Measurements from ENCODE around the gene PHEX. TPM values are rescaled to one million over a fixed set of nuclear protein-coding genes. Genes with fewer than 3 reads are reported as not detected.

The PHEX gene
- total RNA-seq, 1 donor from 2014 or later, result under 0.01 TPM

GRCh38 chrX:22105231-22105630 lies 73.1 kb downstream of the PHEX start:
- DNase-seq (ENCODE audit: low read depth in 2 of 2), result no peak

DNA sequence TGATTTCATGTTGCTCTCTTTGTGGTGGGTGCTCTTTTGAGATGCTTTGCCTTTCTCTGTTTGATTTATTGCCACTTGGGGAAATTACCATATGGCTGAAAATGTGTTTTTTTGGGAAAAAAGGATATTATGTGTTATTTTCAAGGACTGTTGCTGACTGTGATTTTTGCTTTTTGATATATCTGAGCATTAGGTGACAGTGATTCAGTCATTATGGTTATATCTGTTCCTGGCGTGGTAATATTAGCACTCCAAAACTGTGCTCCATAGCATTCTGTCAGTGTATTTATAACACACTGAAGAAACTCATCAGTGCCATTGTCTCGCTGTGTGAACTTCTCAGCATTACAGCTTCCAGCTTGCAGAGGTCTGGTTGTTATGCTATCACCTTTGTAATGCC lies 73.8 kb downstream of the PHEX start:
- DNase-seq (ENCODE audit: low read depth in 2 of 2), result no peak

DNA sequence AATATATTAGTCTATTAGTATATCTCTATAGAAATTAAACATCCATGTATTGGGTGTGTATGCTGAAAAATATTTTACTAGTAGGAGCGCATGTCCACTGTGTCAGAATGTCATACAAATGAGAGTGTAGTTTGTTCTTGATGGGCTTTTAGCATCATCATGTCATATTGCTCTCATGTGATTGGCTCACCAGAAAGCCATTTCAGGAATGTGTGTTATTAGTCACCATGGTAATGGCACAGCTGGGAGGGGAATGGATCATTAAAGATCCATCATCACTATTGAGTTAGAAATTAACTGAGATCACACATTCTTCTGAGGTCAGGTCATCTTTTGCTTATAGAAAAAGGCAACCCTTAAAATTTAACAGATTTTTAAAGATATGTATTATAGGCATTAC lies 77.3 kb downstream of the PHEX start:
- peak in 1 of 2 donors; percentile 43 for DNase-seq (ENCODE audit: low read depth in 2 of 2)

- DNase-seq (ENCODE audit: low read depth in 2 of 2), result no peak
Measured at GRCh38 chrX:22110729-22111494, 78.8 kb downstream of the PHEX start.

DNA sequence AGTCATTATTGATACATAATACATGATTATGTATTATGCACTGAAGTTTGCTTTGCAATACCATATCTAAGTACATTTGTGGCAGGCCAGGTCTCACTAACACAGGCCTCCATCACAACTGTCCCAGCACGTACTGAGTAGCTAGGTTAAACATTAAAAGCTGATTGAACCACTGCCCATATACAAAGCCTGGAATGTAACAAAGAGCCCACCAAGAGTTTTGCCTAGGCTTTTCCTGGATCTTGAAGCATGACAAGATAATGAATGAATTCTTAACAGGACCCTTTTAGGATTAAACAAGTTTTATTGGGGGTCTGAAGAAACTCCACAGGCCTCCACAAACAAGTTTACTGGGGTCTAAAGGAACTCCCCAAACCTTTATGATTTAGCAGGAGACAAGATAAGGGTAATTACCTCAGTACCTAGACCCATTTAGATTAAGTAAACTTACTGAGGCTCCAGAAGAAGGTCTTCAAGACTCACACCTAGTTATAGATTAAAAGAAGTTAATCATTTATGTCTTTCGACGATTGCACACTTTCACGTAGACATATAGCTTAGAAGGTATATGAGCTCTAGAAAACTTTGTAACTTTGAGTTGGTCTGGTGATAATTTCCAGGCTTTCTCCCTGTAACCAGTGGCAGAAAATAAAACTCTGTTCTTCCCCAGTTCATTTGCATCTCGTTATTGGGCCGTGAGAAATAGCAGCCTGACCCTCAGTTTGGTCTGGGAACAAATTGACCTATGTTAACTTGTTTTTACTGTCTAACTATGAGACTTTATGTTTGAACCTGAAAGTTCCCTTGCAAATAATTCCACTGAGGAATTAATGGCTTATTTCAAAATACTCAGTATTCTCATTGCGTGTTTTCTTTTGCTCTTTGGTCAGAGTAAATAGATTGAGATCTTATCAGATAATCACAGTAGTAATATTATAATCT lies 84.8 kb downstream of the PHEX start:
- DNase-seq (ENCODE audit: low read depth in 2 of 2), result no peak

- no peak for DNase-seq (ENCODE audit: low read depth in 2 of 2)
Measured at GRCh38 chrX:22117633-22118032, 85.5 kb downstream of the PHEX start.

GRCh38 chrX:22118161-22118830 lies 86.2 kb downstream of the PHEX start:
- no peak for DNase-seq (ENCODE audit: low read depth in 2 of 2)

- DNase-seq (ENCODE audit: low read depth in 2 of 2), result no peak
Measured at GRCh38 chrX:22121161-22121560, 89.0 kb downstream of the PHEX start.

GRCh38 chrX:22122510-22122909 lies 90.4 kb downstream of the PHEX start:
- DNase-seq (ENCODE audit: low read depth in 2 of 2), result peak; percentile 24 to 51

- DNase-seq (ENCODE audit: low read depth in 2 of 2), result no peak
Measured at GRCh38 chrX:22124098-22124497, 92.0 kb downstream of the PHEX start.

- no peak for DNase-seq (ENCODE audit: low read depth in 2 of 2)
Measured at GRCh38 chrX:22125481-22125880, 93.4 kb downstream of the PHEX start.

GRCh38 chrX:22126327-22126726 lies 94.2 kb downstream of the PHEX start:
- DNase-seq (ENCODE audit: low read depth in 2 of 2), result no peak

- peak in 1 of 2 donors; percentile 22 for DNase-seq (ENCODE audit: low read depth in 2 of 2)
Measured at GRCh38 chrX:22128961-22129360, 96.8 kb downstream of the PHEX start.

GRCh38 chrX:22134681-22135080 lies 102.6 kb downstream of the PHEX start:
- DNase-seq (ENCODE audit: low read depth in 2 of 2), result peak; percentile 55 to 86

GRCh38 chrX:22135171-22135711 lies 103.1 kb downstream of the PHEX start:
- DNase-seq (ENCODE audit: low read depth in 2 of 2), result peak; percentile 22 to 40

- peak; percentile 71 to 79 for DNase-seq (ENCODE audit: low read depth in 2 of 2)
Measured at GRCh38 chrX:22135994-22136684, 104.0 kb downstream of the PHEX start.

DNA sequence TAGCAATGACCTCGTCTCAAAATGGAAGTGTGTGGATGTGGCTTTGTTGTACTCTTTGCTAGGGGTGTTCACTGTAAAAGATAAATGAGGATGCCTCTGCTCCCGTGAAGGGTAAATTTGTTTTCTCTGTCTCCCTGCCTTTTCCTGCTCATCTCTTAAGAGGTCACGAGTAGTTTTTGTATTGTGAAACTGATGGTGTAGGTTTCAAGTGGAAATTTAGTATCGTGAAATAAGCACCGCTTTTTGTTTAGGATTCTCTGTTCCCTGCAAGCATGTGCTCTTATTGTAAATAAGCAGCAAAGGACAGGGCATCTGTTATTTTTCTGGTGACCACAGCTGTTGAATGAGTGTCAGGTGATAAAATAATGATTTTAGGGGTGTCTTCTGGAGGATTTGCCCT lies 104.6 kb downstream of the PHEX start:
- no peak for DNase-seq (ENCODE audit: low read depth in 2 of 2)

- DNase-seq (ENCODE audit: low read depth in 2 of 2), result no peak
Measured at GRCh38 chrX:22139822-22140221, 107.7 kb downstream of the PHEX start.

DNA sequence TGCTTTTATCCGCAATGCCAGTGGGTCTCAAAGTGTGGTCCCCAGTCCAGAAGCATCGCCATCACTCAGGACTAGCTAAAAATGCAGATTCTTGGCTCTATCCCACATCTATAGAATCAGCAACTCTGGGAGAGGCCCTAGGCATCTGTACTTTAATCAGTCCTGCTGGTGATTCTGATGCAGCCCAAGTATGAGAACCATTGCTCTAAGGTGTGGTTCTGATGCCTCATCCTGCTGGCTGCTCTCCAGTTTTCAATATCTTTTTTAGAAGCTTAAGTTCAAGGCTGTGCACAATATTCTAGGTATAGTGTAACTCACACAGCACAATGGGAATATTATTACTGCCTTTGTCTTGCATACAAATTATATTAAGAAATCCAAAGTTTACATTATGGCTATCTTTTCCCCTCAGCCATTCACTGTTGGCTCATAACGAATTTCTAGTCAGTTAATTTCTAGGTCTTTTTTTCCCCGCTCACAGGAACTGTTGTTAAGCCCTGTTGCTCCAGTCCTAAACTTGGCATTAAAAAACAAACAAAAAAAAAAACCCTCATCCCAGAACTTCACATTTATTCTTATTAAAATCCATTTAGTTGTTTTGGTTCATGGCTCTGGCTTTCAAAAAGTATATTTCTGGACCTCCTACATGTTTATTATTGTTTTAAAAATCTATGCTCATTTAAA lies 109.1 kb downstream of the PHEX start:
- no peak for DNase-seq (ENCODE audit: low read depth in 2 of 2)

DNA sequence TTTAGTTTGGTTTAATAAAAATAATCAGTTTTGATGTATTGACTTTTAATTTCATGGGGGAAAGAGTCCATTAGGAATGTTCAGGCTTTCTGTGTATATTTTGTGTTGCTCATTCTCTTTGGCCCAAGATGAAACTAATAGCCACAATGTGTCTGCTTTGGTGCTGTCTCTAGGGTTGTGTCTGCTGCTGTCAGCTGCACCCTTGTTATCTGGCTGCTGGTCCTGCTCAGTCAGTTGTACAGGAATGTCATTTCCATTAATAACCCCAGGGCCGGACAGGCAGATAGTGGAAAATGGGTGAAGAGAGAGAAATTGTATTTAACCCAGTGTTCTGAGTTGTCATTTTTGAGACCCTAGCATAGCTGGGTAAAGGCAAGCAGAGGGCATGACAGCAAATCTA lies 115.1 kb downstream of the PHEX start:
- no peak for DNase-seq (ENCODE audit: low read depth in 2 of 2)

GRCh38 chrX:22147942-22148341 lies 115.8 kb downstream of the PHEX start:
- no peak for DNase-seq (ENCODE audit: low read depth in 2 of 2)

Measured in lung microvascular endothelial cell (primary cell).